ENCODE results near the gene MAP1LC3B2. TPM values are rescaled to one million over a fixed set of nuclear protein-coding genes. Genes with fewer than 3 reads are reported as not detected.

Gene MAP1LC3B2
- total RNA-seq, 1 donor, result 1.1 TPM

DNA sequence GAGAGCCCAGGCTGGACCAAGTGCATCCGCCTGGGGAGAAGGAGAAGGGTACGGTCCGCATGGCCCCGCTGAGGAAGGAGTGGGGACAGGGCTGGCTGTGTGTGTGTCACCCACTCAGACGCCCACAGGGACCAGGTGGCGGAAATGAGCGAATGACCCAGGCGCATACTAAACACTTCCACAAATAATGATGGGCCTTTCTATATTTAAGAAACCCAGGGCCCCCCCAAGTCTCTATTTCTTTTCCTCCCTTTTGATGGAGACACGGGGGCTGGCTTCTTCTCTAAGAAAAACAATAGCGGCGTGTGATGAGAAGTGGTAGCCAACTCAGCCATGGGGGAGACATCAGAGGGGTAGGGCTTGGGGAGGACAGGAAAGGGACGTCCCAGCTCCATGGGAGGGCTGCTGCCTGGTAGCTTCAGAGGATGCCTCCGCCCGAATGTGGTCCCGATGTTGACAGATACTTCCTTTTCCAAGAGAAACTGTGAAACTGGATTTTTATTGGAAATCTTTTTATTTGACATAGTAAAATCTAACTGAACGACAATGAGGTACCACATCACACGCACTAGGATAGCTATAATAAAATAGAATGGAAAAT is 6.3 kb upstream of the MAP1LC3B2 start:
- TF ChIP-seq, protein P1, sequence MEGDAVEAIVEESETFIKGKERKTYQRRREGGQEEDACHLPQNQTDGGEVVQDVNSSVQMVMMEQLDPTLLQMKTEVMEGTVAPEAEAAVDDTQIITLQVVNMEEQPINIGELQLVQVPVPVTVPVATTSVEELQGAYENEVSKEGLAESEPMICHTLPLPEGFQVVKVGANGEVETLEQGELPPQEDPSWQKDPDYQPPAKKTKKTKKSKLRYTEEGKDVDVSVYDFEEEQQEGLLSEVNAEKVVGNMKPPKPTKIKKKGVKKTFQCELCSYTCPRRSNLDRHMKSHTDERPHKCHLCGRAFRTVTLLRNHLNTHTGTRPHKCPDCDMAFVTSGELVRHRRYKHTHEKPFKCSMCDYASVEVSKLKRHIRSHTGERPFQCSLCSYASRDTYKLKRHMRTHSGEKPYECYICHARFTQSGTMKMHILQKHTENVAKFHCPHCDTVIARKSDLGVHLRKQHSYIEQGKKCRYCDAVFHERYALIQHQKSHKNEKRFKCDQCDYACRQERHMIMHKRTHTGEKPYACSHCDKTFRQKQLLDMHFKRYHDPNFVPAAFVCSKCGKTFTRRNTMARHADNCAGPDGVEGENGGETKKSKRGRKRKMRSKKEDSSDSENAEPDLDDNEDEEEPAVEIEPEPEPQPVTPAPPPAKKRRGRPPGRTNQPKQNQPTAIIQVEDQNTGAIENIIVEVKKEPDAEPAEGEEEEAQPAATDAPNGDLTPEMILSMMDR (IDR thresholded peaks at IDR 0.05; ENCODE audit: extremely low read depth, low read depth, low read length), result no peak
- Histone ChIP-seq H3K36me3 (ENCODE audit: insufficient read depth, low read length) (no peaks in the 10 kb centered on the region), H3K4me1 (ENCODE audit: insufficient read depth, low read length) (peaks cover 13% of the 10 kb centered on the region), H3K9me3 (ENCODE audit: low read depth, low read length) (no peaks in the 10 kb centered on the region), H3K27me3 (ENCODE audit: insufficient read depth, low read length) (no peaks in the 10 kb centered on the region), H4K20me1 (ENCODE audit: insufficient read depth, low read length) (no peaks in the 10 kb centered on the region), H3K4me2 (ENCODE audit: insufficient read depth, low read length) (no peak overlapping the region), H3K27ac (ENCODE audit: low read depth, low read length) (no peak overlapping the region), H3K4me3 (ENCODE audit: insufficient read depth, low read length) (no peak overlapping the region), H3K79me2 (ENCODE audit: insufficient read depth, low read length) (no peaks in the 10 kb centered on the region), H2AFZ (ENCODE audit: low read length) (no peak overlapping the region)
- DNase-seq (ENCODE audit: insufficient read length, low spot score, missing footprints), result no peak

DNA sequence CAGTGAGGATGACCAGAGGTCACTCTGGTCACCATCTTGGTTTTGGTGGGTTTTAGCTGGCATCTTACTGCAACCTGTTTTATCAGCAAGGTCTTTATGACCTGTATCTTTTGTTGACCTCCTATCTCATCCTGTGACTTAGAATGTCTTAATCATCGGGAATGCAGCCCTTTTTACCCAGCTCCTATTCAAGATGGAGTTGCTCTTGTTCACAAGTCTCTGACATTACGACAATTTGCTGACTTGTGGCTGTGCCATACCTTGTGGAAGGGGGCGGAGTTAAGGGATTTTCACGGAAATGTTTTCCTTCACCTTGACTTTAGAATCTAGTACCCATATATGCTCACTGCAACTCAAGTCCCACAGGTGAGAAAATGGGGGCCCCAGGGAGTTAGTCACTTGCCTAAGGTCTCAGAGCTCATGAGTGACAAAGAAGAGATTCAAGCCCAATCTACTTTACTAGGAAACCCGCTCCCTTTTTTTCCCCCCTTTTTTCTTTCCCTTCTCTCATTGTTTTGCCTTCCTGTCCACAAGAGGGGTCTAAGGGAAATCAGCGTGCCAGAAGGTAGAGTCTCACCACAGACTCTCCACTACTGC is 2.7 kb upstream of the MAP1LC3B2 start:
- Histone ChIP-seq H3K4me3 (ENCODE audit: insufficient read depth, low read length) (no peak overlapping the region), H3K36me3 (ENCODE audit: insufficient read depth, low read length) (no peaks in the 10 kb centered on the region), H2AFZ (ENCODE audit: low read length) (no peak overlapping the region), H4K20me1 (ENCODE audit: insufficient read depth, low read length) (no peaks in the 10 kb centered on the region), H3K4me1 (ENCODE audit: insufficient read depth, low read length) (peaks cover 18% of the 10 kb centered on the region), H3K27me3 (ENCODE audit: insufficient read depth, low read length) (no peaks in the 10 kb centered on the region), H3K4me2 (ENCODE audit: insufficient read depth, low read length) (no peak overlapping the region), H3K79me2 (ENCODE audit: insufficient read depth, low read length) (no peaks in the 10 kb centered on the region), H3K27ac (ENCODE audit: low read depth, low read length) (no peak overlapping the region), H3K9me3 (ENCODE audit: low read depth, low read length) (no peaks in the 10 kb centered on the region)
- TF ChIP-seq, protein P1 (IDR thresholded peaks at IDR 0.05; ENCODE audit: extremely low read depth, low read depth, low read length), result no peak
- DNase-seq (ENCODE audit: insufficient read length, low spot score, missing footprints), result no peak

DNA sequence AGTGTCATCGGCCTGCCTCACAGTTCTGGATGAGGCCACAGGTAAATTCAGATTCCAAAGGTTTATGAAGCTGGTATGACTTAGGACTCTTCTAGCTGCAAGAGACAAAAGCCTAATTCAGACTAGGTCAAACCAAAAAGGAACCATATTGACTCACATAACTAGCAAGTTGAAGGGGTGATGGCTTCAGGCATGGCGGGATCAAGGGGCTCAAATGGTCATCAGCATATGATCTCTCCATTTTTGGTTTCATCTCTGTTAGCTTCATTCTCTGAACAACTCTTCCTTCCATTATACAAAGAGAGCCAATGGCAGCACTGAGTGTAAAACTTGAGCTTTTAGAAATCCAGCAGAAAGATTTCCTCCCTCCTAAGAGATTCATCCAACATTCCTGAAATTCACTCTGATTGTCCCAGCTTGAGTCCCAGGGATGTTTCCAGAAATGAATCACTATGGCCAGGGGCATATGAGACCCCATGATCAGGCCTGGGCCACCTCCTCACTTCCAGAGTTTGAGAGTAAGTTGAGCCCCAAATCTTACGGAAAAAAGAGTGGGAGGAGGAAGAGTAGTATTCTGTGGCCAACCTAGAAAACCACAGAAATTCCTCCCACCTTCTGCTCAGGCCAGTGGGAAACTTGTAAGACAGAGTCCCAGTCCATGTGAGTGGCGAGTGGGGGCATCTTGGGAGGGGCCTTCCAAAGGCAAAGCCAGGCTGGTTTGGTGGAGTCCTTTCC is 2.0 kb upstream of the MAP1LC3B2 start:
- Histone ChIP-seq H3K79me2 (ENCODE audit: insufficient read depth, low read length) (no peaks in the 10 kb centered on the region), H3K9me3 (ENCODE audit: low read depth, low read length) (no peaks in the 10 kb centered on the region), H3K36me3 (ENCODE audit: insufficient read depth, low read length) (no peaks in the 10 kb centered on the region), H3K4me2 (ENCODE audit: insufficient read depth, low read length) (peak overlapping the region; percentile 30), H3K4me1 (ENCODE audit: insufficient read depth, low read length) (peaks cover 18% of the 10 kb centered on the region), H3K27ac (ENCODE audit: low read depth, low read length) (peak overlapping the region; percentile 23), H3K27me3 (ENCODE audit: insufficient read depth, low read length) (no peaks in the 10 kb centered on the region), H3K4me3 (ENCODE audit: insufficient read depth, low read length) (no peak overlapping the region), H2AFZ (ENCODE audit: low read length) (peak overlapping the region; percentile 66), H4K20me1 (ENCODE audit: insufficient read depth, low read length) (no peaks in the 10 kb centered on the region)
- DNase-seq (ENCODE audit: insufficient read length, low spot score, missing footprints), result no peak
- TF ChIP-seq, protein P1 (IDR thresholded peaks at IDR 0.05; ENCODE audit: extremely low read depth, low read depth, low read length), result no peak
